Activated CD8-positive, alpha-beta T cell treated with anti-CD3 and anti-CD28 coated beads, Interleukin-2, amount 10 ng/mL, durations not matched to agents 7 days and 5 days (primary cell): Measurements from ENCODE around the gene SNRNP40. TPM values are rescaled to one million over a fixed set of nuclear protein-coding genes. Genes with fewer than 3 reads are reported as not detected.

ENCODE experiments used
- total RNA-seq, 2 experiments: library from RNA; stranded (reverse); gene quantifications; one replicate each; pipeline ENCODE4 v1.2.3, GENCODE V29; 2021

The SNRNP40 gene
- total RNA-seq, 2 experiments from 2014 or later, result 94.9 to 103 TPM

Other genes starting within 250 kb of the SNRNP40 start
- 10 to 100 TPM; 91.0 to 94.9 TPM for gene PUM1, start 231.1 kb downstream of the SNRNP40 start, total RNA-seq
- 1 to 10 TPM in 1 of 2 experiments, under 1 TPM in 1; 0.63 to 2.0 TPM for gene NKAIN1, start 56.9 kb downstream of the SNRNP40 start, total RNA-seq
- 10 to 100 TPM; 25.9 to 27.9 TPM for gene ZCCHC17, start 244 bp upstream of the SNRNP40 start, total RNA-seq
- not detected for gene FABP3, start 76.3 kb upstream of the SNRNP40 start, total RNA-seq
- gene SERINC2, start 116.4 kb upstream of the SNRNP40 start, total RNA-seq, result under 1 TPM in 1 of 2 experiments, not detected in 1; 0.13 TPM